ENCODE measurements around the gene KRTAP10-11. TPM values are rescaled to one million over a fixed set of nuclear protein-coding genes. Genes with fewer than 3 reads are reported as not detected.

KRTAP10-11 gene
- total and polyA plus RNA-seq, 2 experiments from 2014 or later: not detected

GRCh38 chr21:44614161-44614631 lies 32.0 kb upstream of the KRTAP10-11 start:
- no peaks in the 10 kb centered on the region for H3K36me3 ChIP-seq (replicated peaks; ENCODE audit: insufficient read depth, low read depth)
- WGBS (ENCODE audit: low lambda C conversion rate, missing lambda C conversion rate): 91% methylated on average over 20 of the region's 20 CpGs
- H2AFZ ChIP-seq: no peak overlapping the region
- H3K9me3 ChIP-seq (ENCODE audit: low read depth): no peaks in the 10 kb centered on the region
- H3K4me1 ChIP-seq (ENCODE audit: insufficient read depth): no peaks in the 10 kb centered on the region
- H3K9me2 ChIP-seq (replicated peaks; ENCODE audit: insufficient read depth): no peaks in the 10 kb centered on the region
- no peak overlapping the region for H3K4me3 ChIP-seq
- H3K27ac ChIP-seq: no peak overlapping the region
- no peak overlapping the region for H3K4me2 ChIP-seq
- TF ChIP-seq EZH2 (IDR thresholded peaks at IDR 0.05; ENCODE audit: borderline replicate concordance): no peak
- DNase-seq (ENCODE audit: low spot score): no peak
- no peaks in the 10 kb centered on the region for H3K79me2 ChIP-seq
- no peaks in the 10 kb centered on the region for H3K27me3 ChIP-seq
- H4K20me1 ChIP-seq (ENCODE audit: insufficient read depth, poor library complexity, severe bottlenecking): no peaks in the 10 kb centered on the region

GRCh38 chr21:44614961-44615391 lies 31.2 kb upstream of the KRTAP10-11 start:
- H3K9me3 ChIP-seq (ENCODE audit: low read depth): no peaks in the 10 kb centered on the region
- no peak overlapping the region for H3K4me2 ChIP-seq
- WGBS (ENCODE audit: low lambda C conversion rate, missing lambda C conversion rate): 94% methylated on average over 28 of the region's 28 CpGs
- no peaks in the 10 kb centered on the region for H3K79me2 ChIP-seq
- no peak overlapping the region for H3K27ac ChIP-seq
- no peaks in the 10 kb centered on the region for H3K4me1 ChIP-seq (ENCODE audit: insufficient read depth)
- no peaks in the 10 kb centered on the region for H3K9me2 ChIP-seq (replicated peaks; ENCODE audit: insufficient read depth)
- no peaks in the 10 kb centered on the region for H3K27me3 ChIP-seq
- no peaks in the 10 kb centered on the region for H3K36me3 ChIP-seq (replicated peaks; ENCODE audit: insufficient read depth, low read depth)
- H3K4me3 ChIP-seq: no peak overlapping the region
- TF ChIP-seq CTCF (IDR thresholded peaks at IDR 0.05; ENCODE audit: poor library complexity): no peak
- TF ChIP-seq EZH2phosphoT487 (IDR thresholded peaks at IDR 0.05; ENCODE audit: low read depth, severe bottlenecking, unreplicated experiment): no peak
- no peak for TF ChIP-seq EZH2 (IDR thresholded peaks at IDR 0.05; ENCODE audit: borderline replicate concordance)
- DNase-seq (ENCODE audit: low spot score): no peak
- no peaks in the 10 kb centered on the region for H4K20me1 ChIP-seq (ENCODE audit: insufficient read depth, poor library complexity, severe bottlenecking)
- no peak overlapping the region for H2AFZ ChIP-seq

GRCh38 chr21:44615466-44615865 lies 30.7 kb upstream of the KRTAP10-11 start:
- H3K27ac ChIP-seq: no peak overlapping the region
- 87% methylated on average over 8 of the region's 8 CpGs for WGBS (ENCODE audit: low lambda C conversion rate, missing lambda C conversion rate)
- DNase-seq (ENCODE audit: low spot score): no peak
- H3K4me1 ChIP-seq (ENCODE audit: insufficient read depth): no peaks in the 10 kb centered on the region
- no peak overlapping the region for H2AFZ ChIP-seq
- H3K9me2 ChIP-seq (replicated peaks; ENCODE audit: insufficient read depth): no peaks in the 10 kb centered on the region
- H3K4me3 ChIP-seq: no peak overlapping the region
- H3K79me2 ChIP-seq: no peaks in the 10 kb centered on the region
- no peaks in the 10 kb centered on the region for H3K9me3 ChIP-seq (ENCODE audit: low read depth)
- H3K36me3 ChIP-seq (replicated peaks; ENCODE audit: insufficient read depth, low read depth): no peaks in the 10 kb centered on the region
- H3K27me3 ChIP-seq: no peaks in the 10 kb centered on the region
- no peak for TF ChIP-seq EZH2phosphoT487 (IDR thresholded peaks at IDR 0.05; ENCODE audit: low read depth, severe bottlenecking, unreplicated experiment)
- no peak for TF ChIP-seq EZH2 (IDR thresholded peaks at IDR 0.05; ENCODE audit: borderline replicate concordance)
- TF ChIP-seq CTCF (IDR thresholded peaks at IDR 0.05; ENCODE audit: poor library complexity): no peak
- H4K20me1 ChIP-seq (ENCODE audit: insufficient read depth, poor library complexity, severe bottlenecking): no peaks in the 10 kb centered on the region
- H3K4me2 ChIP-seq: no peak overlapping the region

GRCh38 chr21:44615911-44616590 lies 30.2 kb upstream of the KRTAP10-11 start:
- Histone ChIP-seq H3K4me1 (ENCODE audit: insufficient read depth) (no peaks in the 10 kb centered on the region), H2AFZ (no peak overlapping the region), H4K20me1 (ENCODE audit: insufficient read depth, poor library complexity, severe bottlenecking) (no peaks in the 10 kb centered on the region), H3K4me3 (no peak overlapping the region), H3K27me3 (no peaks in the 10 kb centered on the region), H3K9me3 (ENCODE audit: low read depth) (no peaks in the 10 kb centered on the region), H3K79me2 (no peaks in the 10 kb centered on the region), H3K4me2 (no peak overlapping the region), H3K9me2 (replicated peaks; ENCODE audit: insufficient read depth) (no peaks in the 10 kb centered on the region), H3K36me3 (replicated peaks; ENCODE audit: insufficient read depth, low read depth) (no peaks in the 10 kb centered on the region), H3K27ac (no peak overlapping the region)
- WGBS (ENCODE audit: low lambda C conversion rate, missing lambda C conversion rate): 89% methylated on average over 17 of the region's 17 CpGs
- no peak for DNase-seq (ENCODE audit: low spot score)
- TF ChIP-seq EZH2 (IDR thresholded peaks at IDR 0.05; ENCODE audit: borderline replicate concordance): no peak
- TF ChIP-seq EZH2phosphoT487 (IDR thresholded peaks at IDR 0.05; ENCODE audit: low read depth, severe bottlenecking, unreplicated experiment): no peak
- no peak for TF ChIP-seq CTCF (IDR thresholded peaks at IDR 0.05; ENCODE audit: poor library complexity)
